OCI-LY1 (cell line): Measurements from ENCODE around the gene HFE.
"Not testable (repeated sequence)": the region's sequence is repeated elsewhere in the genome, so short reads cannot be mapped to it uniquely, and the experiment has no call there.

Experiments used
- H2AFZ ChIP-seq: fragments of 200-600 bp; sonication (generic), shearing (Covaris generic); 2 replicates; pipeline ENCODE4 v1.6.0; 2014; ENCODE audit warnings: antibody characterized with exemption, mild to moderate bottlenecking, low read length
- H3F3A ChIP-seq: fragments of 200-600 bp; sonication (generic), shearing (Covaris generic); 2 replicates; pipeline ENCODE4 v1.6.0; 2014; ENCODE audit warnings: mild to moderate bottlenecking, antibody characterized with exemption, low read length, moderate library complexity; ENCODE audit not compliant: insufficient read depth
- H3K27ac ChIP-seq: fragments of 200-600 bp; sonication (generic); 2 replicates; pipeline ENCODE4 v1.5.1; 2014; ENCODE audit warnings: low read length, mixed run types, mild to moderate bottlenecking, low read depth; ENCODE audit not compliant: poor library complexity, severe bottlenecking
- H3K27me3 ChIP-seq: fragments of 200-600 bp; sonication (generic); 2 replicates; pipeline ENCODE4 v1.6.0; 2014; ENCODE audit warnings: antibody characterized with exemption, mild to moderate bottlenecking, low read length, moderate library complexity; ENCODE audit not compliant: insufficient read depth
- H3K36me3 ChIP-seq: fragments of 200-600 bp; sonication (generic); 2 replicates; pipeline ENCODE4 v1.6.1; 2014; ENCODE audit warnings: mild to moderate bottlenecking, antibody characterized with exemption, low read length, moderate library complexity, mixed read lengths; ENCODE audit not compliant: insufficient read depth
- H3K4me1 ChIP-seq: fragments of 200-600 bp; sonication (generic); 2 replicates; pipeline ENCODE4 v1.5.1; 2014; ENCODE audit warnings: mild to moderate bottlenecking, low read length, moderate library complexity; ENCODE audit not compliant: insufficient read depth, severe bottlenecking
- H3K4me2 ChIP-seq: fragments of 200-600 bp; sonication (generic), shearing (Covaris generic); 2 replicates; pipeline ENCODE4 v1.6.1; 2014; ENCODE audit warnings: low read length
- H3K4me3 ChIP-seq: fragments of 200-600 bp; sonication (generic); 2 replicates; pipeline ENCODE4 v1.5.1; 2014; ENCODE audit warnings: low read length, low read depth, mild to moderate bottlenecking, mixed read lengths; ENCODE audit not compliant: poor library complexity, severe bottlenecking
- H3K79me2 ChIP-seq: fragments of 200-600 bp; shearing (Covaris generic); 2 replicates; pipeline ENCODE4 v1.6.1; 2016; ENCODE audit warnings: mixed run types, low read length, mixed read lengths; ENCODE audit not compliant: insufficient read depth
- H3K9ac ChIP-seq: fragments of 200-600 bp; sonication (generic), shearing (Covaris generic); 2 replicates; pipeline ENCODE4 v1.6.1; 2014; ENCODE audit warnings: mild to moderate bottlenecking, low read length, mixed read lengths
- H3K9me2 ChIP-seq: fragments of 200-600 bp; sonication (generic), shearing (Covaris generic); 2 replicates; pipeline ENCODE4 v1.6.1; 2014; ENCODE audit warnings: low read depth, mild to moderate bottlenecking, low read length, mixed read lengths
- H3K9me3 ChIP-seq: fragments of 200-600 bp; shearing (Covaris generic); 2 replicates; pipeline ENCODE4 v1.6.1; 2014; ENCODE audit warnings: low read length, mixed read lengths
- H4K20me1 ChIP-seq: fragments of 200-600 bp; sonication (generic), shearing (Covaris generic); 2 replicates; pipeline ENCODE4 v1.6.0; 2016; ENCODE audit warnings: mild to moderate bottlenecking, low read length; ENCODE audit not compliant: insufficient read depth
- CTCF ChIP-seq: fragments of 200-600 bp; sonication (generic), shearing (Covaris generic); IDR thresholded peaks from 2 replicates; pipeline ENCODE4 v1.5.1; 2017; ENCODE audit warnings: mild to moderate bottlenecking, antibody characterized with exemption, low read length, moderate library complexity, mixed read lengths
- EZH2 ChIP-seq: fragments of 200-600 bp; sonication (generic), shearing (Covaris generic); IDR thresholded peaks from 2 replicates; pipeline ENCODE4 v1.8.0; 2017; ENCODE audit warnings: borderline replicate concordance, mixed run types, mild to moderate bottlenecking, antibody characterized with exemption, low read length, moderate library complexity, mixed read lengths

The HFE gene

GRCh38 chr6:26048590-26048989 lies 38.6 kb upstream of the HFE start:
- Histone ChIP-seq H3F3A (peaks cover 14% of the 10 kb centered on the region), H3K79me2 (no peaks in the 10 kb centered on the region), H4K20me1 (no peaks in the 10 kb centered on the region), H3K27ac (peak overlapping the region; percentile 99), H3K9me2 (no peaks in the 10 kb centered on the region), H3K4me1 (peaks cover 54% of the 10 kb centered on the region), H3K9me3 (no peaks in the 10 kb centered on the region), H2AFZ (no peak overlapping the region), H3K4me2 (no peak overlapping the region), H3K4me3 (no peak overlapping the region), H3K27me3 (no peaks in the 10 kb centered on the region), H3K9ac (peak overlapping the region; percentile 34; the same call in 1 of the 2 replicates), H3K36me3 (no peaks in the 10 kb centered on the region)
- TF ChIP-seq EZH2 (no peak), CTCF (no peak)

DNA sequence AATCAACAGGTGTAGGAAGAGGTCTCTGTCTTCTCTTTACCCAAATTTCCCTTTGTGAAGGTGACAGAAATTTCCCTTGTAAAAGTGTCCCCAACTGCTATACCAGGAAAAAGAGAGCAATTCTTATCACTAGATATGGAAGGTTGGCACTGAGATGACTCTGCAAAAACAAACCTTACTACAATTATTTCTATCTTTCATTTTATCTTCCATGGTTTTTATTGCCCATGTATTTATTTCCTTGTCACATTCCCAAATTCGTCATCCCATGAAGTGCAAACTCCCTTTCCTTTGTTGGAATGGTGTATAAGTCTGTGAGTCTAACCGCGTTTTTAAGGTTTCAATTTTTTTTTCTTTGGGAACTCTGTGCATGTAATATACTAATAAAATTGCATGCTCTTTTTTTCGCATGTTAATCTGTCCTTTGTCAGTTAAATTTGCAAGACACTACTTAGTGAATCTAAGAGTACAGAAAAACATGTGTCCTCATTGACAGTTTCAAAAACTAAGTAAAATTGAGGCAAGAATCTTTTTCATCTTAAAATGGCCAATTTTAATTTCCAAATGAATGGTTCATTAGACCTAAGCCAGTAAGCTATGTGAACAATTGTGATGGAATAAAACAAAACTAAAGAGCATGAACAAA lies 35.4 kb upstream of the HFE start:
- TF ChIP-seq EZH2 (no peak), CTCF (no peak)
- Histone ChIP-seq H3K27ac (peak overlapping the region; percentile 99), H2AFZ (no peak overlapping the region), H3K9ac (no peak overlapping the region), H3F3A (peaks cover 2% of the 10 kb centered on the region; the same call in 1 of the 2 replicates), H4K20me1 (no peaks in the 10 kb centered on the region), H3K4me2 (no peak overlapping the region), H3K27me3 (no peaks in the 10 kb centered on the region), H3K4me3 (no peak overlapping the region), H3K79me2 (no peaks in the 10 kb centered on the region), H3K9me2 (no peaks in the 10 kb centered on the region), H3K36me3 (no peaks in the 10 kb centered on the region), H3K4me1 (peaks cover 44% of the 10 kb centered on the region), H3K9me3 (no peaks in the 10 kb centered on the region)

GRCh38 chr6:26052762-26053250 lies 34.4 kb upstream of the HFE start:
- not testable (repeated sequence) for H3K27me3 ChIP-seq, H3K9ac ChIP-seq, H3K36me3 ChIP-seq, H4K20me1 ChIP-seq, H3K4me3 ChIP-seq, H2AFZ ChIP-seq, H3F3A ChIP-seq, H3K79me2 ChIP-seq, H3K9me2 ChIP-seq, H3K4me2 ChIP-seq, H3K9me3 ChIP-seq
- Histone ChIP-seq H3K27ac (peak overlapping the region; percentile 99), H3K4me1 (peaks cover 48% of the 10 kb centered on the region)
